Small intestine (tissue), 16 donors: ENCODE measurements around the gene SASS6. TPM values are rescaled to one million over a fixed set of nuclear protein-coding genes. Genes with fewer than 3 reads are reported as not detected.

ENCODE experiments used
- DNase-seq, 2 donors: peaks; one replicate each; pipeline versions ENCODE4 v3.0.0 to v3.0.0-alpha.2; 2013
- FAIRE-seq: peaks from 2 replicates; lab custom pipeline; 2012; peaks lifted over from hg19 to GRCh38; lab: Jason Lieb, UNC
- H3K27ac ChIP-seq, 3 donors: one replicate each; pipeline ENCODE4 v1.5.1; 2013; ENCODE audit warnings: low read length in 2 of 3, mild to moderate bottlenecking in 2 of 3, control low read depth in 1 of 3, inconsistent platforms in 1 of 3, low read depth in 1 of 3, moderate library complexity in 1 of 3
- H3K27me3 ChIP-seq, 3 donors: one replicate each; pipeline ENCODE4 v1.6.1; 2013; ENCODE audit warnings: low read length in 3 of 3, inconsistent platforms in 1 of 3; ENCODE audit not compliant: control insufficient read depth in 3 of 3, insufficient read depth in 3 of 3
- H3K36me3 ChIP-seq, 3 donors: one replicate each; pipeline ENCODE4 v1.6.1; 2013; ENCODE audit warnings: low read length in 3 of 3, inconsistent platforms in 1 of 3, low read depth in 1 of 3, mild to moderate bottlenecking in 1 of 3, moderate library complexity in 1 of 3; ENCODE audit not compliant: control insufficient read depth in 3 of 3, insufficient read depth in 2 of 3
- H3K4me1 ChIP-seq, 3 donors: one replicate each; pipeline ENCODE4 v1.6.1; 2013; ENCODE audit warnings: low read length in 2 of 3, inconsistent platforms in 1 of 3, low read depth in 1 of 3, mild to moderate bottlenecking in 1 of 3, moderate library complexity in 1 of 3; ENCODE audit not compliant: control insufficient read depth in 3 of 3, insufficient read depth in 2 of 3
- H3K4me3 ChIP-seq, 3 donors: one replicate each; pipeline ENCODE4 v1.5.1; 2013; ENCODE audit warnings: low read length in 3 of 3, control low read depth in 1 of 3, inconsistent platforms in 1 of 3, low read depth in 1 of 3, mild to moderate bottlenecking in 1 of 3, moderate library complexity in 1 of 3
- H3K9me3 ChIP-seq, 2 donors: one replicate each; pipeline ENCODE4 v1.6.1; 2013; ENCODE audit warnings: low read depth in 1 of 2, low read length in 1 of 2; ENCODE audit not compliant: control insufficient read depth in 2 of 2, insufficient read depth in 1 of 2
- WGBS, 3 donors: extraction: QIAGEN DNeasy Blood & Tissue Kit; methylation state at CpG; one replicate each; pipeline ENCODE4 v1.1.7; 2013; 5-methylcytosine and 5-hydroxymethylcytosine counted together
- long read RNA-seq, 10 donors: transcript quantifications; one replicate each; lab custom pipeline, GENCODE V29; 2026
- polyA plus RNA-seq, 4 donors: library from polyadenylated mRNA; stranded (reverse) in 3 of 4; unstranded in 1 of 4; fragments of 200-250 nt in 3 of 4; fragments of 120-200 nt in 1 of 4; gene quantifications; one replicate each; pipeline versions ENCODE4 v1.2.1 to v1.2.3, GENCODE V29; 2013
- donor health status: healthy with polysubstance abuse.
- donor health status: control.
- donor health status: control.
- donor health status: Bipolar disorder and iron deficiency.
- donor health status: healthy.

The SASS6 gene
- polyA plus RNA-seq, result 1 to 10 TPM; 1.8 to 5.0 (median 2.6) TPM
- long read RNA-seq, donor 1, result 0 reads
- long read RNA-seq, donor 2, result 0 reads
- long read RNA-seq, donor 3, result 0 reads
- long read RNA-seq, donor 4, result 0 reads
- long read RNA-seq, donor 5, result 0 reads
- long read RNA-seq, donor 6, result 0 reads
- long read RNA-seq, donor 7, result 0 reads
- long read RNA-seq, donor 8, result 0 reads
- long read RNA-seq, donor 9, result 0 reads
- long read RNA-seq, donor 10, partial matches to known transcripts, result 24 of 24 reads
- long read RNA-seq, donor 10, other reads (novel, unspliced or antisense), result 0 of 24 reads

- peak; percentile 98 to 99 for DNase-seq
- 0% methylated on average over 57 of the region's 57 CpGs for WGBS, 3 donors
Measured at GRCh38 chr1:100132566-100133477, at the start of gene SASS6, which contains the start of gene TRMT13. TSS of gene SASS6 (minus strand) at chr1:100132930. CDS start at chr1:100132814, 116 bp downstream. TSS of gene TRMT13 (plus strand) at chr1:100133163. CDS start at chr1:100133169, 6 bp downstream.

GRCh38 chr1:100178091-100178490 is 45.4 kb upstream of the SASS6 start, which contains the start of gene LRRC39:
TSS of gene LRRC39 (minus strand) at chr1:100178256. CDS start at chr1:100168516, 9,740 bp downstream.
- no peaks in the 10 kb centered on the region for H3K4me1 ChIP-seq
- no peak within 1 kb of the TSS for H3K27ac ChIP-seq
- H3K4me3 ChIP-seq, result no peak within 1 kb of the TSS
- DNase-seq (no peak), FAIRE-seq (no peak)
- H3K36me3 ChIP-seq, result no peaks in the 10 kb centered on the region
- H3K27me3 ChIP-seq, result no peaks in the 10 kb centered on the region
- 68 to 75% (median 73%) methylated on average over 5 of the region's 5 CpGs for WGBS, 3 donors
- H3K9me3 ChIP-seq, result peaks cover 0 to 2% of the 10 kb centered on the region in 2 donors

More at GRCh38 chr1:100132566-100133477, at the start of gene SASS6, which contains the start of gene TRMT13:
- Histone ChIP-seq H3K4me1 (peaks cover 0 to 5% (median 3%) of the 10 kb centered on the region in 3 donors), H3K4me3 (peak within 1 kb of the TSS; percentile 83 to 98 (median 88)), H3K9me3 (no peaks in the 10 kb centered on the region), H3K36me3 (peaks cover under 1 to 6% (median 5%) of the 10 kb centered on the region in 3 donors), H3K27ac (peak within 1 kb of the TSS; percentile 47 to 91 (median 74)), H3K27me3 (no peaks in the 10 kb centered on the region)
- FAIRE-seq, result no peak

- 88 to 94% (median 90%) methylated on average over 4 of the region's 4 CpGs for WGBS, 3 donors
- H3K9me3 ChIP-seq, result peaks cover 0 to 2% of the 10 kb centered on the region in 2 donors
- H3K36me3 ChIP-seq, result no peaks in the 10 kb centered on the region
- no peak overlapping the region for H3K27ac ChIP-seq
- H3K4me3 ChIP-seq, result no peak overlapping the region
- FAIRE-seq, result no peak
- no peak for DNase-seq
- H3K4me1 ChIP-seq, result no peaks in the 10 kb centered on the region
- no peaks in the 10 kb centered on the region for H3K27me3 ChIP-seq
Measured at GRCh38 chr1:100177295-100178041, 44.7 kb upstream of the SASS6 start.

- no peaks in the 10 kb centered on the region for H3K27me3 ChIP-seq
- DNase-seq, result no peak
- H3K27ac ChIP-seq, result no peak overlapping the region
- H3K36me3 ChIP-seq, result no peaks in the 10 kb centered on the region
- H3K4me1 ChIP-seq, result no peaks in the 10 kb centered on the region
- peak; percentile 65 for FAIRE-seq
- H3K4me3 ChIP-seq, result no peak overlapping the region
- WGBS, 3 donors, result 98 to 99% (median 98%) methylated on average over 2 of the region's 2 CpGs
- no peaks in the 10 kb centered on the region for H3K9me3 ChIP-seq
Measured at GRCh38 chr1:100168051-100168450, 35.3 kb upstream of the SASS6 start.

GRCh38 chr1:100164702-100165101 is 32.0 kb upstream of the SASS6 start:
- H3K4me1 ChIP-seq, result no peaks in the 10 kb centered on the region
- DNase-seq, result no peak
- no peak overlapping the region for H3K27ac ChIP-seq
- H3K4me3 ChIP-seq, result no peak overlapping the region
- H3K36me3 ChIP-seq, result no peaks in the 10 kb centered on the region
- no peaks in the 10 kb centered on the region for H3K9me3 ChIP-seq
- no peak for FAIRE-seq
- WGBS, 3 donors, result 73 to 89% (median 77%) methylated on average over 5 of the region's 5 CpGs
- no peaks in the 10 kb centered on the region for H3K27me3 ChIP-seq

GRCh38 chr1:100164216-100164615 is 31.5 kb upstream of the SASS6 start:
- no peak overlapping the region for H3K27ac ChIP-seq
- no peaks in the 10 kb centered on the region for H3K36me3 ChIP-seq
- H3K4me1 ChIP-seq, result no peaks in the 10 kb centered on the region
- no peak for FAIRE-seq
- H3K9me3 ChIP-seq, result no peaks in the 10 kb centered on the region
- H3K4me3 ChIP-seq, result no peak overlapping the region
- DNase-seq, result no peak
- H3K27me3 ChIP-seq, result no peaks in the 10 kb centered on the region
- 80 to 85% (median 83%) methylated on average over 2 of the region's 2 CpGs for WGBS, 3 donors

GRCh38 chr1:100162881-100163280 is 30.2 kb upstream of the SASS6 start:
- no peaks in the 10 kb centered on the region for H3K4me1 ChIP-seq
- H3K4me3 ChIP-seq, result no peak overlapping the region
- H3K27me3 ChIP-seq, result no peaks in the 10 kb centered on the region
- FAIRE-seq (peak; percentile 36), DNase-seq (no peak)
- H3K9me3 ChIP-seq, result no peaks in the 10 kb centered on the region
- H3K36me3 ChIP-seq, result no peaks in the 10 kb centered on the region
- no peak overlapping the region for H3K27ac ChIP-seq

- H3K4me1 ChIP-seq, result no peaks in the 10 kb centered on the region
- 69 to 73% (median 72%) methylated on average over 4 of the region's 4 CpGs for WGBS, 3 donors
- H3K9me3 ChIP-seq, result no peaks in the 10 kb centered on the region
- no peak overlapping the region for H3K27ac ChIP-seq
- no peak overlapping the region for H3K4me3 ChIP-seq
- H3K36me3 ChIP-seq, result peaks cover 0 to 3% (median 2%) of the 10 kb centered on the region in 3 donors
- H3K27me3 ChIP-seq, result no peaks in the 10 kb centered on the region
- FAIRE-seq, result no peak
- DNase-seq, result no peak
Measured at GRCh38 chr1:100152271-100152670, 19.5 kb upstream of the SASS6 start.
